ENCODE data around the gene UNC5B.

UNC5B gene

GRCh38 chr10:71256661-71257318, 44.4 kb downstream of the UNC5B start:
- 94 to 98% methylated on average over 5 to 6 of the region's 8 CpGs for WGBS, 2 experiments (ENCODE audit: insufficient coverage in 2 of 2)

GRCh38 chr10:71257319-71257997, 45.1 kb downstream of the UNC5B start:
- Histone ChIP-seq H3K4me1 (ENCODE audit: control insufficient read depth, insufficient read depth, low read length, poor library complexity, severe bottlenecking) (peaks cover 68% of the 10 kb centered on the region), H3K36me3 (ENCODE audit: control insufficient read depth, insufficient read depth, low read length) (peaks cover 22% of the 10 kb centered on the region), H3K27ac (ENCODE audit: low read depth, low read length, severe bottlenecking) (no peak overlapping the region), H3K4me3 (ENCODE audit: extremely low read depth, insufficient read depth, low read length, poor library complexity, severe bottlenecking) (no peak overlapping the region), H3K9me3 (ENCODE audit: control insufficient read depth, low read length) (no peaks in the 10 kb centered on the region)
- WGBS, 2 experiments (ENCODE audit: insufficient coverage in 2 of 2), result 95% methylated on average over 6 to 9 of the region's 11 CpGs

More at GRCh38 chr10:71256661-71257318, 44.4 kb downstream of the UNC5B start:
- H3K36me3 ChIP-seq (ENCODE audit: control insufficient read depth, insufficient read depth, low read length), result peaks cover 22% of the 10 kb centered on the region
- H3K9me3 ChIP-seq (ENCODE audit: control insufficient read depth, low read length), result no peaks in the 10 kb centered on the region
- H3K4me1 ChIP-seq (ENCODE audit: control insufficient read depth, insufficient read depth, low read length, poor library complexity, severe bottlenecking), result peaks cover 67% of the 10 kb centered on the region
- no peak overlapping the region for H3K27ac ChIP-seq (ENCODE audit: low read depth, low read length, severe bottlenecking)
- no peak overlapping the region for H3K4me3 ChIP-seq (ENCODE audit: extremely low read depth, insufficient read depth, low read length, poor library complexity, severe bottlenecking)

- H3K36me3 ChIP-seq (ENCODE audit: control insufficient read depth, insufficient read depth, low read length), result peaks cover 22% of the 10 kb centered on the region
- no peak overlapping the region for H3K27ac ChIP-seq (ENCODE audit: low read depth, low read length, severe bottlenecking)
- no peak overlapping the region for H3K4me3 ChIP-seq (ENCODE audit: extremely low read depth, insufficient read depth, low read length, poor library complexity, severe bottlenecking)
- 90 to 93% methylated on average over 4 of the region's 4 CpGs for WGBS, 2 experiments (ENCODE audit: insufficient coverage in 2 of 2)
- no peaks in the 10 kb centered on the region for H3K9me3 ChIP-seq (ENCODE audit: control insufficient read depth, low read length)
- peaks cover 69% of the 10 kb centered on the region for H3K4me1 ChIP-seq (ENCODE audit: control insufficient read depth, insufficient read depth, low read length, poor library complexity, severe bottlenecking)
Observed at GRCh38 chr10:71258046-71258445, 45.7 kb downstream of the UNC5B start.

GRCh38 chr10:71258446-71259145, 46.2 kb downstream of the UNC5B start:
- Histone ChIP-seq H3K4me3 (ENCODE audit: extremely low read depth, insufficient read depth, low read length, poor library complexity, severe bottlenecking) (no peak overlapping the region), H3K27ac (ENCODE audit: low read depth, low read length, severe bottlenecking) (no peak overlapping the region), H3K9me3 (ENCODE audit: control insufficient read depth, low read length) (no peaks in the 10 kb centered on the region), H3K4me1 (ENCODE audit: control insufficient read depth, insufficient read depth, low read length, poor library complexity, severe bottlenecking) (peaks cover 69% of the 10 kb centered on the region), H3K36me3 (ENCODE audit: control insufficient read depth, insufficient read depth, low read length) (peaks cover 22% of the 10 kb centered on the region)
- 93 to 94% methylated on average over 7 to 8 of the region's 9 CpGs for WGBS, 2 experiments (ENCODE audit: insufficient coverage in 2 of 2)

- Histone ChIP-seq H3K4me3 (ENCODE audit: extremely low read depth, insufficient read depth, low read length, poor library complexity, severe bottlenecking) (no peak overlapping the region), H3K36me3 (ENCODE audit: control insufficient read depth, insufficient read depth, low read length) (peaks cover 22% of the 10 kb centered on the region), H3K4me1 (ENCODE audit: control insufficient read depth, insufficient read depth, low read length, poor library complexity, severe bottlenecking) (peaks cover 66% of the 10 kb centered on the region), H3K27ac (ENCODE audit: low read depth, low read length, severe bottlenecking) (peak overlapping the region; percentile 67), H3K9me3 (ENCODE audit: control insufficient read depth, low read length) (no peaks in the 10 kb centered on the region)
- WGBS, 2 experiments (ENCODE audit: insufficient coverage in 2 of 2), result 100% methylated on average over 2 of the region's 7 CpGs
Observed at GRCh38 chr10:71259282-71259681, 46.9 kb downstream of the UNC5B start.

GRCh38 chr10:71259815-71260501, 47.6 kb downstream of the UNC5B start:
- Histone ChIP-seq H3K27ac (ENCODE audit: low read depth, low read length, severe bottlenecking) (peak overlapping the region; percentile 67), H3K4me1 (ENCODE audit: control insufficient read depth, insufficient read depth, low read length, poor library complexity, severe bottlenecking) (peaks cover 63% of the 10 kb centered on the region), H3K36me3 (ENCODE audit: control insufficient read depth, insufficient read depth, low read length) (peaks cover 20% of the 10 kb centered on the region), H3K4me3 (ENCODE audit: extremely low read depth, insufficient read depth, low read length, poor library complexity, severe bottlenecking) (no peak overlapping the region), H3K9me3 (ENCODE audit: control insufficient read depth, low read length) (no peaks in the 10 kb centered on the region)
- 77 to 85% methylated on average over 3 to 8 of the region's 13 CpGs for WGBS, 2 experiments (ENCODE audit: insufficient coverage in 2 of 2)

- peak overlapping the region; percentile 67 for H3K27ac ChIP-seq (ENCODE audit: low read depth, low read length, severe bottlenecking)
- H3K4me1 ChIP-seq (ENCODE audit: control insufficient read depth, insufficient read depth, low read length, poor library complexity, severe bottlenecking), result peaks cover 63% of the 10 kb centered on the region
- 25 to 32% methylated on average over 11 to 12 of the region's 13 CpGs for WGBS, 2 experiments (ENCODE audit: insufficient coverage in 2 of 2)
Observed at GRCh38 chr10:71260622-71261325, 48.4 kb downstream of the UNC5B start.

GRCh38 chr10:71262027-71262426, 49.7 kb downstream of the UNC5B start:
- Histone ChIP-seq H3K36me3 (ENCODE audit: control insufficient read depth, insufficient read depth, low read length) (peaks cover 14% of the 10 kb centered on the region), H3K27ac (ENCODE audit: low read depth, low read length, severe bottlenecking) (peak overlapping the region; percentile 69), H3K4me1 (ENCODE audit: control insufficient read depth, insufficient read depth, low read length, poor library complexity, severe bottlenecking) (peaks cover 74% of the 10 kb centered on the region), H3K9me3 (ENCODE audit: control insufficient read depth, low read length) (no peaks in the 10 kb centered on the region), H3K4me3 (ENCODE audit: extremely low read depth, insufficient read depth, low read length, poor library complexity, severe bottlenecking) (no peak overlapping the region)
- 47 to 95% methylated on average over 2 to 3 of the region's 8 CpGs for WGBS, 2 experiments (ENCODE audit: insufficient coverage in 2 of 2)

More at GRCh38 chr10:71260622-71261325, 48.4 kb downstream of the UNC5B start:
- Histone ChIP-seq H3K9me3 (ENCODE audit: control insufficient read depth, low read length) (no peaks in the 10 kb centered on the region), H3K4me3 (ENCODE audit: extremely low read depth, insufficient read depth, low read length, poor library complexity, severe bottlenecking) (no peak overlapping the region), H3K36me3 (ENCODE audit: control insufficient read depth, insufficient read depth, low read length) (peaks cover 17% of the 10 kb centered on the region)

GRCh38 chr10:71262817-71263216, 50.4 kb downstream of the UNC5B start:
- Histone ChIP-seq H3K9me3 (ENCODE audit: control insufficient read depth, low read length) (no peaks in the 10 kb centered on the region), H3K27ac (ENCODE audit: low read depth, low read length, severe bottlenecking) (peak overlapping the region; percentile 80), H3K4me1 (ENCODE audit: control insufficient read depth, insufficient read depth, low read length, poor library complexity, severe bottlenecking) (peaks cover 82% of the 10 kb centered on the region), H3K4me3 (ENCODE audit: extremely low read depth, insufficient read depth, low read length, poor library complexity, severe bottlenecking) (no peak overlapping the region), H3K36me3 (ENCODE audit: control insufficient read depth, insufficient read depth, low read length) (peaks cover 6% of the 10 kb centered on the region)
- 83 to 87% methylated on average over 3 to 4 of the region's 5 CpGs for WGBS, 2 experiments (ENCODE audit: insufficient coverage in 2 of 2)

GRCh38 chr10:71263376-71263775, 51.0 kb downstream of the UNC5B start:
- peaks cover under 1% of the 10 kb centered on the region for H3K36me3 ChIP-seq (ENCODE audit: control insufficient read depth, insufficient read depth, low read length)
- peak overlapping the region; percentile 80 for H3K27ac ChIP-seq (ENCODE audit: low read depth, low read length, severe bottlenecking)
- WGBS, 2 experiments (ENCODE audit: insufficient coverage in 2 of 2), result 26 to 32% methylated on average over 6 to 7 of the region's 9 CpGs
- peaks cover 83% of the 10 kb centered on the region for H3K4me1 ChIP-seq (ENCODE audit: control insufficient read depth, insufficient read depth, low read length, poor library complexity, severe bottlenecking)
- H3K9me3 ChIP-seq (ENCODE audit: control insufficient read depth, low read length), result no peaks in the 10 kb centered on the region
- H3K4me3 ChIP-seq (ENCODE audit: extremely low read depth, insufficient read depth, low read length, poor library complexity, severe bottlenecking), result no peak overlapping the region
